Parathyroid adenoma (tissue), 2 donors: ENCODE data around the gene DGCR8.

Experiments
- H2AFZ ChIP-seq: fragments of 300-600 bp; sonication (generic); one replicate; pipeline ENCODE4 v1.7.0; 2017; ENCODE audit warnings: antibody characterized with exemption, mild to moderate bottlenecking
- H3K27ac ChIP-seq: fragments of 300-600 bp; sonication (generic); one replicate; pipeline ENCODE4 v1.7.0; 2017
- H3K27me3 ChIP-seq: fragments of 300-600 bp; sonication (generic); one replicate; pipeline ENCODE4 v1.7.0; 2017; ENCODE audit warnings: low read length; ENCODE audit not compliant: control insufficient read depth, insufficient read depth
- H3K36me3 ChIP-seq: fragments of 300-600 bp; sonication (generic); one replicate; pipeline ENCODE4 v1.7.0; 2017; ENCODE audit warnings: low read length; ENCODE audit not compliant: control insufficient read depth, insufficient read depth
- H3K4me1 ChIP-seq: fragments of 300-600 bp; sonication (generic); one replicate; pipeline ENCODE4 v1.7.0; 2017; ENCODE audit warnings: control low read depth
- H3K4me2 ChIP-seq: fragments of 300-600 bp; sonication (generic); one replicate; pipeline ENCODE4 v1.7.0; 2017; ENCODE audit warnings: low read length
- H3K4me3 ChIP-seq: fragments of 300-600 bp; sonication (generic); one replicate; pipeline ENCODE4 v1.7.0; 2017; ENCODE audit warnings: low read depth, low read length
- H3K79me2 ChIP-seq: fragments of 300-600 bp; sonication (generic); one replicate; pipeline ENCODE4 v1.7.0; 2017; ENCODE audit warnings: control low read depth
- H3K9ac ChIP-seq: fragments of 300-600 bp; sonication (generic); one replicate; pipeline ENCODE4 v1.7.0; 2017; ENCODE audit warnings: mild to moderate bottlenecking
- H3K9me3 ChIP-seq: fragments of 300-600 bp; sonication (generic); one replicate; pipeline ENCODE4 v1.7.0; 2017; ENCODE audit warnings: low read length; ENCODE audit not compliant: control insufficient read depth
- CTCF ChIP-seq: fragments of 300-600 bp; sonication (generic); IDR thresholded peaks from one replicate; pipeline ENCODE4 v1.7.0; 2017; ENCODE audit warnings: antibody characterized with exemption, mild to moderate bottlenecking
- donor health status: primary hyperparathyroidism.

The DGCR8 gene

GRCh38 chr22:20051927-20052308, 28.1 kb upstream of the DGCR8 start:
- H3K36me3 ChIP-seq: no peaks in the 10 kb centered on the region
- no peak for TF ChIP-seq CTCF
- no peaks in the 10 kb centered on the region for H3K79me2 ChIP-seq
- no peak overlapping the region for H3K9ac ChIP-seq
- H3K4me1 ChIP-seq: no peaks in the 10 kb centered on the region
- no peak overlapping the region for H3K4me2 ChIP-seq
- no peaks in the 10 kb centered on the region for H3K27me3 ChIP-seq
- H3K27ac ChIP-seq: no peak overlapping the region
- no peaks in the 10 kb centered on the region for H3K9me3 ChIP-seq
- no peak overlapping the region for H2AFZ ChIP-seq
- H3K4me3 ChIP-seq: no peak overlapping the region

DNA sequence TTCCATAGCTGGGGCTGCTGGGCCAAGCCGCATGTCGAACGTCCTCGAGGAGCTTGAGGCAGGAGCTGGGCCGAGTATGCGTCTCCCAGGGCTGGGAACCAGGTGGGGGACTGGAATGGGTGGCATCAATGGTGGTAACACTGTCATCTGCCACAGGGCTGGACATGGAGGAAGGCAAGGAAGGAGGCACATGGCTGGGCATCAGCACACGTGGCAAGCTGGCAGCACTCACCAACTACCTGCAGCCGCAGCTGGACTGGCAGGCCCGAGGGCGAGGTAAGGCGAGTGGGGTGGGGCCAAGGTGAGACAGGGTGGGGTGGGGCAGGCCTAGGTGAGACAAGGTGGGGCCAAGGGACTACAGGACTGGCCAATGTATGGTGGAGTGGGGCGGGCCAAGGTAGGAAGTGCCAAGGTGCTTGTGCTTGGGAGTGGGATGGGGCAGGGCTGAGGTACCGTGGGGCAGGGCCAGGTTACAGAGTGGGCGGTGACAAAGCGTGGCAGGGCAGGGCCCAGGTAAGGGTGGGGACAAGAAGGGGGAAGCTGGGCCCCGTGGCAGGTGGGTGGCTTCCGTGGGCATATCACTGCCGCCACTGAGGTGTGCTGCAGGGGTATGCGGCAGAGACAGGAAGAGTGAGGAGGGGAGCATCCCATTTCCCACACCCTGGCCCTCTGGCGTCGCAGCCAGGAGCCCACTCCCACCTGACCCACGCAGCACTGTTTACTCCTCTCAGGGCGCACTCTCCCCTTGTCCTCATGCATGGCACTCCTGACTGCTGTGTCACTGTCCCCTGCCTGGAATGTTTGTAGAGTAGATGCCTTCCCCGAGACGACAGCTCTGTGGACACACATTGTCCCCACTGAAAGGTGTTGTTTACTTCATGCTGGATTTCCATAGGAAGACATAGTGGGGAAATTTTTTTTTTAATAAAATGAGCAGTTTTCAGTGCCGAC, 27.5 kb upstream of the DGCR8 start:
- H3K9ac ChIP-seq: no peak overlapping the region
- H3K4me3 ChIP-seq: no peak overlapping the region
- no peaks in the 10 kb centered on the region for H3K27me3 ChIP-seq

GRCh38 chr22:20053407-20054033, 26.5 kb upstream of the DGCR8 start:
- no peaks in the 10 kb centered on the region for H3K4me1 ChIP-seq
- H3K9ac ChIP-seq: no peak overlapping the region
- no peaks in the 10 kb centered on the region for H3K79me2 ChIP-seq
- no peaks in the 10 kb centered on the region for H3K36me3 ChIP-seq
- no peak overlapping the region for H2AFZ ChIP-seq
- H3K4me3 ChIP-seq: no peak overlapping the region
- H3K27ac ChIP-seq: no peak overlapping the region
- H3K27me3 ChIP-seq: no peaks in the 10 kb centered on the region
- no peaks in the 10 kb centered on the region for H3K9me3 ChIP-seq
- no peak overlapping the region for H3K4me2 ChIP-seq
- TF ChIP-seq CTCF: no peak

More for the DNA sequence above, 27.5 kb upstream of the DGCR8 start:
- Histone ChIP-seq H2AFZ (no peak overlapping the region), H3K36me3 (no peaks in the 10 kb centered on the region), H3K27ac (no peak overlapping the region), H3K4me2 (no peak overlapping the region), H3K79me2 (no peaks in the 10 kb centered on the region), H3K9me3 (no peaks in the 10 kb centered on the region), H3K4me1 (no peaks in the 10 kb centered on the region)
- no peak for TF ChIP-seq CTCF

DNA sequence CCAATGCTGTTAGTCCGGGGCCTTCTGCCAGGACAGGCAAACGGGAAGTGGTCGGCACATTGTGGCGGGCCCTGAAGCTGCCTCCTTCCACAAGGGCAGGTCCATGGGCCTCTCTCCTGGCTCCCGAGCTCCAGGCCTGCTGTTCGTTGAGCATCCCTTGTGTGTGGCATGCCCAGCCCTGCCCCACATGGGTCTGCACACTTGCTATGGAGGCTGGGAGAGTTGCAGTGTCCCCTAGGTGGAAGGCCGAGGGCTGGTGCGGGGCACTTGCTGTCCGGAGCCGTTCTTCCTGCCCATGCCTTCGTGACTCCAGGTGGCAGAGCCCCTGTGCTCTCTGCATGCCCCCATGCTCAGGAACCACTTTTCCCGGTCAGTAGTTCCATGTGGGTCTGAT, 26.0 kb upstream of the DGCR8 start:
- H3K4me1 ChIP-seq: no peaks in the 10 kb centered on the region
- no peaks in the 10 kb centered on the region for H3K79me2 ChIP-seq
- H3K9ac ChIP-seq: no peak overlapping the region
- no peak overlapping the region for H2AFZ ChIP-seq
- H3K9me3 ChIP-seq: no peaks in the 10 kb centered on the region
- no peaks in the 10 kb centered on the region for H3K27me3 ChIP-seq
- no peaks in the 10 kb centered on the region for H3K36me3 ChIP-seq
- H3K4me2 ChIP-seq: no peak overlapping the region
- no peak overlapping the region for H3K4me3 ChIP-seq
- no peak for TF ChIP-seq CTCF
- H3K27ac ChIP-seq: no peak overlapping the region
